Esophagus muscularis mucosa (tissue), 4 donors: ENCODE measurements around the gene LRRIQ1. TPM values are rescaled to one million over a fixed set of nuclear protein-coding genes. Genes with fewer than 3 reads are reported as not detected.

ENCODE experiments used
- DNase-seq: peaks from one replicate; pipeline ENCODE4 v3.0.0-alpha.2; 2017; ENCODE audit errors: extremely low spot score
- H3K27ac ChIP-seq, 4 donors: fragments of 200-600 bp; sonication (generic); replicated peaks in 1 of 4; 1 replicate in 3 of 4; 2 replicates in 1 of 4; pipeline ENCODE4 v1.5.1; 2016 to 2019; ENCODE audit warnings: mild to moderate bottlenecking in 1 of 4
- H3K27me3 ChIP-seq, 4 donors: fragments of 200-600 bp; sonication (generic); one replicate each; pipeline versions ENCODE4 v1.5.1 to v1.6.0; 2016 to 2019
- H3K36me3 ChIP-seq, 4 donors: fragments of 200-600 bp; sonication (generic); one replicate each; pipeline ENCODE4 v1.5.1; 2016 to 2019
- H3K4me1 ChIP-seq, 4 donors: fragments of 200-600 bp; sonication (generic); one replicate each; pipeline ENCODE4 v1.5.1; 2016 to 2019
- H3K4me3 ChIP-seq, 4 donors: fragments of 200-600 bp; sonication (generic); 1 replicate in 2 of 4; 2 replicates in 2 of 4; pipeline ENCODE4 v1.5.1; 2016 to 2019; ENCODE audit warnings: mild to moderate bottlenecking in 4 of 4, moderate library complexity in 1 of 4
- H3K9me3 ChIP-seq, 4 donors: fragments of 200-600 bp; sonication (generic); 1 replicate in 3 of 4; 2 replicates in 1 of 4; pipeline ENCODE4 v1.5.1; 2016 to 2019
- EP300 ChIP-seq: sonication (generic); formaldehyde crosslinking; IDR thresholded peaks from one replicate; pipeline ENCODE4 v1.6.1; 2017; ENCODE audit warnings: antibody characterized with exemption
- POLR2A ChIP-seq: fragments of 450-650 bp; IDR thresholded peaks from one replicate; pipeline ENCODE4 v1.6.1; 2017; ENCODE audit warnings: antibody characterized with exemption, moderate library complexity, mild to moderate bottlenecking, low read depth
- POLR2AphosphoS5 ChIP-seq, 2 donors: sonication (generic); formaldehyde crosslinking; IDR thresholded peaks; one replicate each; pipeline ENCODE4 v1.6.1; 2017; ENCODE audit warnings: antibody characterized with exemption in 2 of 2
- WGBS: methylation state at CpG from one replicate; pipeline ENCODE4 v1.1.5; 2018; 5-methylcytosine and 5-hydroxymethylcytosine counted together
- intact Hi-C: fragments of 100-400 bp; cut with DNase I; formaldehyde crosslinking; loops from one replicate; pipeline ENCODE4 v1.15.1; 2023
- total RNA-seq, 4 donors: library from RNA; depleted of rRNA; stranded (reverse); fragments of >200 nt; gene quantifications; one replicate each; pipeline versions ENCODE4 v1.1.0 to v1.2.1, GENCODE V29; 2016
- TF ChIP-seq, protein P1 (sequence below), 3 experiments: fragments of 200-600 bp in 2 of 3; fragments of 450-650 bp in 1 of 3; sonication (generic) in 2 of 3; IDR thresholded peaks; one replicate each; pipeline ENCODE4 v1.5.1; 2017 to 2019; ENCODE audit warnings: antibody characterized with exemption in 3 of 3, mild to moderate bottlenecking in 2 of 3, moderate library complexity in 1 of 3

LRRIQ1 gene
- total RNA-seq, 4 donors from 2014 or later: 0.13 to 0.42 (median 0.23) TPM

DNA sequence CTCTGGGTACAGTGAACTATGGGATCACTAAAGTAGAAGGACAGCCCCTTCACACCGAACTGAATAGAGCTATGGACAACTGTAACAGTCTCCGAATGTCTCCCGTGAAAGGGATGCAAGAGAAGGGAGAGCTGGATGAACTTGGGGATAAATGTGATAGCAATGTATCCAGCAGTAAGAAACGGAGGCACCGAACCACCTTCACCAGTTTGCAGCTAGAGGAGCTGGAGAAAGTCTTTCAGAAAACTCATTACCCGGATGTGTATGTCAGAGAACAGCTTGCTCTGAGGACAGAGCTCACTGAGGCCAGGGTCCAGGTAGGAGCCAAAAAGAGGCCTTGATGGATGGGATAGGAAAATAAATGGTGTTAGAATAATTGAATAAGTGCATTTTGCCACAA lies 247.4 kb downstream of the LRRIQ1 start:
- Histone ChIP-seq H3K27ac (no peak overlapping the region), H3K9me3 (peaks cover 0 to 11% (median under 1%) of the 10 kb centered on the region in 4 donors), H3K4me3 (no peak overlapping the region), H3K4me1 (peaks cover 17 to 23% (median 20%) of the 10 kb centered on the region in 4 donors), H3K36me3 (no peaks in the 10 kb centered on the region), H3K27me3 (peaks cover 3 to 77% (median 40%) of the 10 kb centered on the region in 4 donors)
- TF ChIP-seq POLR2AphosphoS5 (IDR thresholded peaks at IDR 0.05) (no peak), POLR2A (no peak), EP300 (no peak)
- TF ChIP-seq, protein P1, sequence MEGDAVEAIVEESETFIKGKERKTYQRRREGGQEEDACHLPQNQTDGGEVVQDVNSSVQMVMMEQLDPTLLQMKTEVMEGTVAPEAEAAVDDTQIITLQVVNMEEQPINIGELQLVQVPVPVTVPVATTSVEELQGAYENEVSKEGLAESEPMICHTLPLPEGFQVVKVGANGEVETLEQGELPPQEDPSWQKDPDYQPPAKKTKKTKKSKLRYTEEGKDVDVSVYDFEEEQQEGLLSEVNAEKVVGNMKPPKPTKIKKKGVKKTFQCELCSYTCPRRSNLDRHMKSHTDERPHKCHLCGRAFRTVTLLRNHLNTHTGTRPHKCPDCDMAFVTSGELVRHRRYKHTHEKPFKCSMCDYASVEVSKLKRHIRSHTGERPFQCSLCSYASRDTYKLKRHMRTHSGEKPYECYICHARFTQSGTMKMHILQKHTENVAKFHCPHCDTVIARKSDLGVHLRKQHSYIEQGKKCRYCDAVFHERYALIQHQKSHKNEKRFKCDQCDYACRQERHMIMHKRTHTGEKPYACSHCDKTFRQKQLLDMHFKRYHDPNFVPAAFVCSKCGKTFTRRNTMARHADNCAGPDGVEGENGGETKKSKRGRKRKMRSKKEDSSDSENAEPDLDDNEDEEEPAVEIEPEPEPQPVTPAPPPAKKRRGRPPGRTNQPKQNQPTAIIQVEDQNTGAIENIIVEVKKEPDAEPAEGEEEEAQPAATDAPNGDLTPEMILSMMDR (IDR thresholded peaks at IDR 0.05): no peak
- intact Hi-C loops: no loop called here
- DNase-seq: no peak
- WGBS: 58% methylated on average over 6 of the region's 6 CpGs

Other genes with a start within 250 kb of the LRRIQ1 start
- gene SLC6A15, start 123.6 kb upstream of the LRRIQ1 start, total RNA-seq: 1 to 10 TPM in 1 of 4 donors, under 1 TPM in 3; 0.40 to 1.3 (median 0.83) TPM
- not detected for gene TSPAN19, start 74 bp upstream of the LRRIQ1 start, total RNA-seq
- under 1 TPM in 2 of 4 donors, not detected in 2; 0.34 to 0.39 TPM for gene ALX1, start 243.9 kb downstream of the LRRIQ1 start, total RNA-seq